ENCODE results near the gene SERP1. TPM values are rescaled to one million over a fixed set of nuclear protein-coding genes. Genes with fewer than 3 reads are reported as not detected.

SERP1 gene
- polyA plus RNA-seq (2012; ENCODE audit: insufficient read depth, insufficient read length, low read depth) = 178 TPM

DNA sequence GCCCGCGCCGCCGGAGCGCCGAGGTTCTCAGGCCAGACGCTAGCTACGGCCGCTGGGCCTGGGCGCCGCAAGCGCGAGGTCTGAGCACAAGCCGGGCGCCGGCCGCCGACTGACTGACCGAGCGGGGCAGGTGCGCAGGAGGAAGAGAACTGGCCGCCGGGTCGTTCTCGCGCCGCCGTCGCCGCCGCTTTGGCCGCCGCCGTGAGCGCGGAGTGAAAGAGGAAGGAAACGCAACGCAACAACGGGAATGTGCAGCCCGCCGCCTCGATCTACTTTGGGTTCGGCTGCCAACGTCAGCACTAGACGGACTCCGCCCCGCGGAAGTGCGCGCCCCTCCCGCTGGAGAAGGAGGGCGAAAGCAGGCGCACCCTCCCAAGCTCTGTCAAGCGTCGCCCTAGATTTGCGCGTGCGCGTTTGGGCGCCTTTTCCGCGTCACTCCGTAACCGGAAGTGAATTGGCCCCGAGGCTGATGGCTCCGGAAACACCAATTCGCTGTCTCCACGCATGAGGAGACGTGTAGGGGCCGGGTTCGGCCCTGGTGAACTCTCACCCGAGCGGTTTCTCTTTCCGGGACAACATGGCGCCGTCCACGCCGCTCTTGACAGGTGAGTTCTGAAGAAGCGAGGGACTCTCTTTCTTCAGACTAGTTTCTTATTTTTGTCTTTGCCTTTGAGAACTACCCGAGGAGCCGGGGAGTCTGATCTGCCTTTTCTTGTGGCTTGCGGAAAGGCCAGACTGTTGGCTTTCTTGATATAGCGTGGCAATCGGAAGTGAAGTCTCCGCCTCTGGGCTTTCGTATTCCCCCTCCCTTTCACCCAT lies at the start of gene SERP1, which contains the start of gene EIF2A:
TSS of gene SERP1 (minus strand) at position 271 of the 819 bp plus-strand sequence. CDS start 361 bp downstream, outside the sequence.
TSS of gene EIF2A (plus strand) at position 562 of the 819 bp plus-strand sequence. CDS start at position 578, 16 bp downstream.
- H3K9me3 ChIP-seq = no peaks in the 10 kb centered on the region
- H3K4me3 ChIP-seq (ENCODE audit: low read depth, low read length) = peak within 1 kb of the TSS; percentile 77
- no peak for TF ChIP-seq CTCF (IDR thresholded peaks at IDR 0.05; ENCODE audit: low read depth, low read length)
- no peaks in the 10 kb centered on the region for H3K27me3 ChIP-seq
- no peaks in the 10 kb centered on the region; the same call in 1 of the 2 replicates for H3K4me1 ChIP-seq
- peaks cover 16% of the 10 kb centered on the region for H3K36me3 ChIP-seq
- DNase-seq = peak; percentile 99

GRCh38 chr3:150594150-150594549 lies 47.9 kb upstream of the SERP1 start:
- no peak for DNase-seq
- no peaks in the 10 kb centered on the region for H3K36me3 ChIP-seq
- TF ChIP-seq CTCF (IDR thresholded peaks at IDR 0.05; ENCODE audit: low read depth, low read length) = no peak

DNA sequence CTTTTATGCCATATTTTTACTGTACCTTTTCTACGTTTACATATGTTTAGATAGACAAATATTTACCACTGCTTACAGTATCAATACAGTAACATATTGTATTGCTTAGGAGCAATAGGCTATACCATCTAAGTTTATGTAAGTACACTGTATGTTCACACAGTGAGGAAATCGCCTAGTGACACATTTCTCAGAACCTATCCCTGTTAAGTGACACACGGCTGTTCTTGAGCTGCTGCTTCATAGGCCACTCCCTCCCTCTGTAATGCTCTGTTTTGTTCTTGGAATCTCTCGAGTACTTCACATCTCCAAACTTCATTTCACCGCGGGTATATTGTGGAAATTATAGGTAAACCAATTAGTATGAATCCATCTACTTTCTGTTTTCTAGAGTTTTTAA lies 43.5 kb upstream of the SERP1 start:
- H3K9me3 ChIP-seq = no peaks in the 10 kb centered on the region
- DNase-seq = no peak
- no peak for TF ChIP-seq CTCF (IDR thresholded peaks at IDR 0.05; ENCODE audit: low read depth, low read length)
- no peaks in the 10 kb centered on the region for H3K4me1 ChIP-seq
- no peaks in the 10 kb centered on the region for H3K27me3 ChIP-seq
- peaks cover 24% of the 10 kb centered on the region for H3K36me3 ChIP-seq
- H3K4me3 ChIP-seq (ENCODE audit: low read depth, low read length) = no peak overlapping the region

More at GRCh38 chr3:150594150-150594549, 47.9 kb upstream of the SERP1 start:
- Histone ChIP-seq H3K4me1 (no peaks in the 10 kb centered on the region), H3K4me3 (ENCODE audit: low read depth, low read length) (no peak overlapping the region), H3K9me3 (no peaks in the 10 kb centered on the region), H3K27me3 (no peaks in the 10 kb centered on the region)

- no peaks in the 10 kb centered on the region for H3K4me1 ChIP-seq
- H3K36me3 ChIP-seq = peaks cover 35% of the 10 kb centered on the region
- no peak for DNase-seq
- no peak for TF ChIP-seq CTCF (IDR thresholded peaks at IDR 0.05; ENCODE audit: low read depth, low read length)
- H3K27me3 ChIP-seq = no peaks in the 10 kb centered on the region
- no peaks in the 10 kb centered on the region for H3K9me3 ChIP-seq
- no peak overlapping the region for H3K4me3 ChIP-seq (ENCODE audit: low read depth, low read length)
Observed at GRCh38 chr3:150588027-150588830, 41.9 kb upstream of the SERP1 start.

- Histone ChIP-seq H3K36me3 (peaks cover 68% of the 10 kb centered on the region), H3K9me3 (no peaks in the 10 kb centered on the region), H3K4me3 (ENCODE audit: low read depth, low read length) (no peak overlapping the region), H3K27me3 (no peaks in the 10 kb centered on the region), H3K4me1 (no peaks in the 10 kb centered on the region)
- TF ChIP-seq CTCF (IDR thresholded peaks at IDR 0.05; ENCODE audit: low read depth, low read length) = no peak
- DNase-seq = no peak
Observed at GRCh38 chr3:150583028-150583427, 36.7 kb upstream of the SERP1 start.

Measured in BE2C (cell line).